Measurements from ENCODE around the gene SORCS2. TPM values are rescaled to one million over a fixed set of nuclear protein-coding genes. Genes with fewer than 3 reads are reported as not detected.

The SORCS2 gene
- total RNA-seq, 1 experiment from 2014 or later = 0.06 TPM

DNA sequence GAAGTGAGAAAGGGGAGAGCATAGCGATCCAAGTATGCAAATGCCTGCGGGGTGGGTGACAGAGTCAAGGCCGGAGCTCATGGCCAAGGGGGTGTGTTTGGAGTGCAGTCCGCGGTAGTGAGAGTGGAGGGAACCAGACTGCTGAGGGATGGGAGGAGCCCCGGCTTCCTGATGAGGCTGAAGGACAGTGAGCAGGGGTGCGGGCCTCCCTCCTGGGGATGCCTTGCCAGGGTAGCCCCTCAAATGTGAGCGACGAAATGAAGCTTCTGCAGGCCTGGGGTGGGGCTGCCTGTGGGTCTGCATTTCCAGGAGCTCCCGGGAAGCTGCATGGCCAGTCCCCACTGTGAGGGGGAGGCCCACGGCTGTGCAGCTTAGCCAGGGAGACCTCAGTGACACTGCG, 197.4 kb downstream of the SORCS2 start:
- no peak for DNase-seq (ENCODE audit: low spot score)
- Histone ChIP-seq H3K4me3 (ENCODE audit: low read depth, low read length, poor library complexity, severe bottlenecking) (no peak overlapping the region), H3K27ac (ENCODE audit: low read depth, low read length, poor library complexity, severe bottlenecking) (no peak overlapping the region), H3K9me3 (ENCODE audit: low read depth, low read length, poor library complexity, severe bottlenecking) (no peaks in the 10 kb centered on the region), H3K36me3 (ENCODE audit: insufficient read depth, low read length, poor library complexity, severe bottlenecking) (no peaks in the 10 kb centered on the region), H3K27me3 (replicated peaks; ENCODE audit: insufficient read depth, low read depth, low read length, poor library complexity) (peaks cover 25% of the 10 kb centered on the region), H3K4me1 (ENCODE audit: insufficient read depth, low read length, poor library complexity, severe bottlenecking) (no peaks in the 10 kb centered on the region)
- intact Hi-C loops (cut with micrococcal nuclease; ENCODE audit: unreplicated experiment) = no loop called here
- ChIA-PET POLR2A (ENCODE audit: low non-redundant PET) (no interaction called here), CTCF (no interaction called here)
- BruUV-seq (replicated peaks) = no TSS peak
- TF ChIP-seq, protein P1, sequence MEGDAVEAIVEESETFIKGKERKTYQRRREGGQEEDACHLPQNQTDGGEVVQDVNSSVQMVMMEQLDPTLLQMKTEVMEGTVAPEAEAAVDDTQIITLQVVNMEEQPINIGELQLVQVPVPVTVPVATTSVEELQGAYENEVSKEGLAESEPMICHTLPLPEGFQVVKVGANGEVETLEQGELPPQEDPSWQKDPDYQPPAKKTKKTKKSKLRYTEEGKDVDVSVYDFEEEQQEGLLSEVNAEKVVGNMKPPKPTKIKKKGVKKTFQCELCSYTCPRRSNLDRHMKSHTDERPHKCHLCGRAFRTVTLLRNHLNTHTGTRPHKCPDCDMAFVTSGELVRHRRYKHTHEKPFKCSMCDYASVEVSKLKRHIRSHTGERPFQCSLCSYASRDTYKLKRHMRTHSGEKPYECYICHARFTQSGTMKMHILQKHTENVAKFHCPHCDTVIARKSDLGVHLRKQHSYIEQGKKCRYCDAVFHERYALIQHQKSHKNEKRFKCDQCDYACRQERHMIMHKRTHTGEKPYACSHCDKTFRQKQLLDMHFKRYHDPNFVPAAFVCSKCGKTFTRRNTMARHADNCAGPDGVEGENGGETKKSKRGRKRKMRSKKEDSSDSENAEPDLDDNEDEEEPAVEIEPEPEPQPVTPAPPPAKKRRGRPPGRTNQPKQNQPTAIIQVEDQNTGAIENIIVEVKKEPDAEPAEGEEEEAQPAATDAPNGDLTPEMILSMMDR (conservative IDR thresholded peaks at IDR 0.05; ENCODE audit: low read depth, low read length) = no peak
- TF ChIP-seq EZH2 (IDR thresholded peaks at IDR 0.05; ENCODE audit: borderline replicate concordance, low read depth, low read length, poor library complexity, severe bottlenecking) = no peak

DNA sequence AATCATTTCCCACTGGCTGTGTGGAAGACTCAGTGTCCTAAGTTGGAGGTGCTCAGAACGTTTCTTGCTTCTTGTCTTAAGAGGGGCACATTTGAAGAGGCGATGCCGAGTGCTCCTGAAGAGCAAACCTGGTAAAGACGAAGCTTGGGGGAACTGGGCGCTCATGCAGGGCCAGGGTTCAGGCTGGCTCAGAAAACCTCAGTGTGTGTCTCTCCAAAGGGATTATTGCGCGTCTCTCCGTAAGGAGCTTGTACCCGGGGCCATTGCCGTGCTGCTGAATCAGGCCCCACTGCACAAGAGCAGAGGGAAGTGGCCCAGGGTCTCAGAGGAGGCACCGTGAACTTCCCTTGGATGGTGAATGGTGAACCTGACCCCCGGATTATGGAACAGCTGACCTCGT, 198.0 kb downstream of the SORCS2 start:
- H3K4me3 ChIP-seq (ENCODE audit: low read depth, low read length, poor library complexity, severe bottlenecking) = no peak overlapping the region
- H3K27me3 ChIP-seq (replicated peaks; ENCODE audit: insufficient read depth, low read depth, low read length, poor library complexity) = peaks cover 31% of the 10 kb centered on the region
- no peak for DNase-seq (ENCODE audit: low spot score)
- no TSS peak for BruUV-seq (replicated peaks)
- H3K36me3 ChIP-seq (ENCODE audit: insufficient read depth, low read length, poor library complexity, severe bottlenecking) = no peaks in the 10 kb centered on the region
- ChIA-PET CTCF (no interaction called here), POLR2A (ENCODE audit: low non-redundant PET) (no interaction called here)
- no peak overlapping the region for H3K27ac ChIP-seq (ENCODE audit: low read depth, low read length, poor library complexity, severe bottlenecking)
- H3K4me1 ChIP-seq (ENCODE audit: insufficient read depth, low read length, poor library complexity, severe bottlenecking) = no peaks in the 10 kb centered on the region
- H3K9me3 ChIP-seq (ENCODE audit: low read depth, low read length, poor library complexity, severe bottlenecking) = no peaks in the 10 kb centered on the region
- intact Hi-C loops (cut with micrococcal nuclease; ENCODE audit: unreplicated experiment) = no loop called here
- TF ChIP-seq EZH2 (IDR thresholded peaks at IDR 0.05; ENCODE audit: borderline replicate concordance, low read depth, low read length, poor library complexity, severe bottlenecking) = no peak
- TF ChIP-seq, protein P1 (conservative IDR thresholded peaks at IDR 0.05; ENCODE audit: low read depth, low read length) = no peak

DNA sequence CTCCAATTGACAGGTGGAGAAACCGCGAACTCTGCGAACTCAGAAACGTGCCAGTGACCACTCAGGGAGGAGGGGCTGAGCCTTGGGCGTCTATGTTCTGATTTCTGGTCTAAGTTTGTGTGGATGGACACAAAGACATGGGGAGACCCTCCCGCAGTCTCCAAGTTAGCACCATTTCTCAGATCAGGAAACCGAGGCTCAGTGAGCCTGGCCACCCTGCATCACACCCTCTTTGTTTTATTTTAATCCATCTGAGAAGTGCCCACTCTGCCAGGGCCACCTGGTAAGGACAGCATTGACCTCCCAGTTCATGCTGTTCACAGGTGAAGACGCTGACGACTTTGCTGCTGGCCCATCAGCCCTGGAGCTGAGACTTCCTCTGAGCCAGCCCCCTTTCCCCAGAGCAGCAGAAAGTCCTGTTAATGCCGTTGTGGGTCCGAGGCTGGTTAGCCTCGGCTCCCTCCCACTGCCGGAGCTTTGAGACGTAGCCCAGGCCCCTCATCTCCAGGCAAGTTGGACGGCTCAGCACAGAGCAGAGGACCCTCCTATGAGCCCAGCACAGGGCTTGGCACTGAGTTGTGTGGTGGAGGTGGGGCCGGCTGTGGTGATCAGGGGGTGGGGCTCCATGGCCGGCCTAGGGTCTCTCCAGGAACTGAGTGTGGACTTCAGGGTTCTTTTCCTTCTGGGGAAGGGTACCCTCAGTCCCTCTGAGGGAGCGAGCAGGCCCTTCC, 198.7 kb downstream of the SORCS2 start:
- TF ChIP-seq, protein P1 (conservative IDR thresholded peaks at IDR 0.05; ENCODE audit: low read depth, low read length) = no peak
- no peak for TF ChIP-seq EZH2 (IDR thresholded peaks at IDR 0.05; ENCODE audit: borderline replicate concordance, low read depth, low read length, poor library complexity, severe bottlenecking)
- ChIA-PET POLR2A (ENCODE audit: low non-redundant PET) (no interaction called here), CTCF (no interaction called here)
- H3K4me1 ChIP-seq (ENCODE audit: insufficient read depth, low read length, poor library complexity, severe bottlenecking) = no peaks in the 10 kb centered on the region
- DNase-seq (ENCODE audit: low spot score) = no peak
- no peaks in the 10 kb centered on the region for H3K36me3 ChIP-seq (ENCODE audit: insufficient read depth, low read length, poor library complexity, severe bottlenecking)
- no peaks in the 10 kb centered on the region for H3K9me3 ChIP-seq (ENCODE audit: low read depth, low read length, poor library complexity, severe bottlenecking)
- H3K27me3 ChIP-seq (replicated peaks; ENCODE audit: insufficient read depth, low read depth, low read length, poor library complexity) = peaks cover 38% of the 10 kb centered on the region
- H3K27ac ChIP-seq (ENCODE audit: low read depth, low read length, poor library complexity, severe bottlenecking) = no peak overlapping the region
- intact Hi-C loops (cut with micrococcal nuclease; ENCODE audit: unreplicated experiment) = no loop called here
- no peak overlapping the region for H3K4me3 ChIP-seq (ENCODE audit: low read depth, low read length, poor library complexity, severe bottlenecking)
- BruUV-seq (replicated peaks) = no TSS peak

All from A673 (cell line).